Activated CD4-positive, alpha-beta T cell treated with anti-CD3 and anti-CD28 coated beads for 24 hours (primary cell): Measurements from ENCODE around the gene TIGD7.

Experiments used
- DNase-seq, 2 donors: peaks; one replicate each; pipeline ENCODE4 v3.0.0-alpha.2; 2020; ENCODE audit warnings: low read depth in 2 of 2

The TIGD7 gene

GRCh38 chr16:3305109-3306068 lies at the start of gene TIGD7, which contains the start of gene ZNF75A:
Gene TIGD7, minus strand, starts transcription at chr16:3305430. Its CDS starts 4,816 bp downstream, at chr16:3300614.
Gene ZNF75A, plus strand, starts transcription at chr16:3305497. Its CDS starts 2,932 bp downstream, at chr16:3308429.
- DNase-seq = peak; percentile 68 to 72

GRCh38 chr16:3349175-3349574 lies 43.9 kb upstream of the TIGD7 start:
- DNase-seq = no peak

DNA sequence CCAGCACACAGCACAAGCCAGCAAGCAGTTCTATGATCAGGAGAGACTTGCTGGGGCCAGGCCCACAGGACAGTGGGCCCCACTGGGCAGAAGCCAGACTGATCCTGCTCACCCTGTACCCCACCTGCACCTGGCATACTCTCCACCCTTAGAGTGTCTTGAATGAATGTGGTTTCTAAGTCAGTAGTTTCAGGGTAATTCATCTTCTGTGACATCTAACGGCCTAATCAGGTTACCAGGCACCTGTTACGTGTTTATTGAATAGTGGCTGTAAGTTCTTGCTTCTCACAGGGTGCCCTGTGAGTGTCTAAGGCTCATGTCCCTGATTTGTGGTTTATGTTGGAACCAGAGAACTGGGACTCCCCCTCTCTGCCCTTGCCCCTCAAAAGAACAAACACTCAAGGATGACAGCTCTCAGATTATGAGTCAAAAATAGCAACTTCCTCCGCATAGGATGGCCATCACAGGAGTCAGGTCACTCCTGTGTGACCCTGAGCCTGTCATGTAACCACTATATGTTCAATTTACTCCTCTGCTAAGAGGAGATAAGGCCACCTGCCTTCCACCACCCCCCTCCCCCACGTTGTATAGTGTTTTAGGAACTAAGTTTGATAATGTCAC lies 43.4 kb upstream of the TIGD7 start:
- no peak for DNase-seq

- DNase-seq = no peak
Measured at GRCh38 chr16:3347586-3347985, 42.4 kb upstream of the TIGD7 start.

GRCh38 chr16:3346041-3346440 lies 40.8 kb upstream of the TIGD7 start:
- DNase-seq = no peak

- DNase-seq = no peak
Measured at GRCh38 chr16:3328643-3329042, 23.4 kb upstream of the TIGD7 start.

- DNase-seq = no peak
Measured at GRCh38 chr16:3328104-3328503, 22.9 kb upstream of the TIGD7 start.

- DNase-seq = no peak
Measured at GRCh38 chr16:3327514-3327913, 22.3 kb upstream of the TIGD7 start.

DNA sequence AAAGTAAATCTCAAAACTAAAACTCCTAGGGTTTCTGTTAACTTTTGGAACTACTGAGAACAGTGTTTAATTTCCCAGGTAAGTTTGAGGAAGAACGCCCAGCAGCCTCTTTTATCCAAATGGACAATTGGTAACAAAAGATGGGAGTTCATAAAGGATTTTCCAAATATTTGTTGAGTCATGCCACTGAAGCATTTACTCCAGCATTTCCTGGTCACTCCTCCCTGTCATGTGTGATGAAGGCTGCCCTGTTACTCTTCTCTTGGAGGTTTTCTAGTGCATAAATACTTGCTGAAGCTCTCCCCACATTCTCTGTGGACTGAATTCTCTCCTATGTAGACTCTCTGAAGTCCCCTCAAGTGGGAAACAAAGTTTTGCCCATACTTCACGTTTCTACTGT lies 16.6 kb upstream of the TIGD7 start:
- no peak for DNase-seq

DNA sequence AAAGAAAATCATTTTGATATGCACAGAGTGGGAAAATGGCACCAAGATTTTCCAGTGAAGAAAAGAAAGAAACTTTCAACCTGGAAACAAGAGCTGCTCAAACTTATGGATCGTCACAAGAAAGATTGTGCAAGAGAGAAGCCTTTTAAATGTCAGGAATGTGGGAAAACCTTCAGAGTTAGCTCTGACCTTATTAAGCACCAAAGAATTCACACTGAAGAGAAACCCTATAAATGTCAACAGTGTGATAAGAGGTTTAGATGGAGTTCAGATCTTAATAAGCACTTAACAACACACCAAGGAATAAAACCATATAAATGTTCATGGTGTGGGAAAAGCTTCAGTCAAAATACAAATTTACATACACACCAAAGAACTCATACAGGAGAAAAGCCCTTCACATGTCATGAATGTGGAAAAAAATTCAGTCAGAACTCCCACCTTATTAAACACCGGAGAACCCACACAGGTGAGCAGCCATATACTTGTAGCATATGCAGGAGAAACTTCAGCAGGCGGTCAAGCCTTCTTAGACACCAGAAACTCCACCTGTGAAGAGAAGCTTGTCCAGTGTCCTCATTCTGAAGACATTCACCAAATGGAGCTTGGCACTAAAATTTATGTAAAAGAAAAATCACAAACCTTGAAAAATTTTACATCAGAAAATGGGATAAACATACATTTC lies 12.2 kb upstream of the TIGD7 start:
- DNase-seq = no peak

- no peak for DNase-seq
Measured at GRCh38 chr16:3311496-3311895, 6.3 kb upstream of the TIGD7 start.

- DNase-seq = no peak
Measured at GRCh38 chr16:3306078-3306477, 848 bp upstream of the TIGD7 start.

- DNase-seq = no peak
Measured at GRCh38 chr16:3304370-3304769, 860 bp downstream of the TIGD7 start.

- no peak for DNase-seq
Measured at GRCh38 chr16:3295783-3296182, 9.4 kb downstream of the TIGD7 start.

DNA sequence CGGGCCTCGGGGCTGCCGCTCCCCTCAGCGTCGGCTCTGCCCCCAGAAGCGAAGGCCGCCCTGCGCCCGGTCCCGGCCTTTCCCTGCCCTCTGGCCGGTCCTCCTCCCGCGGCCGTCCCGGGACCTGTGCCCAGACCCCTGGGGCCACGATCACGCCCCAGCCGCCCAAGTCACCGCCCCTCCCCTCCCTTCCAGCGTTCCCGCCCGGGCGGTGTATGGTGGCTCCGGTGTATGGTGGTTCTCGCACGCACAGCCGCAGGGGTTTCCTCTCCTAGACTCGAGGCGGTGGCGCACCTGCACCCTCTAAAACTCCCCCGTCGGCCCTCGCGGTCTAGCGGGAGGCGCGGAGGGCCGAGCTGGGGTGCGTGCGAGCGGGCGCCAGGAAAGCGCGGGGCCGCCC lies 10.0 kb downstream of the TIGD7 start:
- no peak for DNase-seq

DNA sequence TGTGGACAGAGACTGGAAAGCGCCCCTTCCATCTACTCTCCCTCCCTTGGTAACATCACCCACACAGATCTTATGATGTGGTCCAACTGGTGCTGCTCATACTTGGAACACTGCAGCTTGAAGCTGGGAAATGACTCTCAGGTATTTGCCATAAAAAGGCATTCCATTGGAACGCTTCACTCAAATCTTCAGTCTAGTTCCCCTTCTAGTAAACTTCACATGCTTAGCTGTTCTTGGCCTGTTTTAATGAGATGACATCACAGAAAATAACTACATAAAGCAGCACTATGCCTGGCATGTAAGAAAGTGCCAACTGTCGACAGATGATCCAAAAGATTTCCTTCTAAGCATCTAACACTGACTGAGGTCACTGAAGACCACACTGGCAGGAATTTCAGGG lies 12.6 kb downstream of the TIGD7 start:
- no peak for DNase-seq

GRCh38 chr16:3289998-3290673 lies 15.1 kb downstream of the TIGD7 start:
- DNase-seq = no peak

DNA sequence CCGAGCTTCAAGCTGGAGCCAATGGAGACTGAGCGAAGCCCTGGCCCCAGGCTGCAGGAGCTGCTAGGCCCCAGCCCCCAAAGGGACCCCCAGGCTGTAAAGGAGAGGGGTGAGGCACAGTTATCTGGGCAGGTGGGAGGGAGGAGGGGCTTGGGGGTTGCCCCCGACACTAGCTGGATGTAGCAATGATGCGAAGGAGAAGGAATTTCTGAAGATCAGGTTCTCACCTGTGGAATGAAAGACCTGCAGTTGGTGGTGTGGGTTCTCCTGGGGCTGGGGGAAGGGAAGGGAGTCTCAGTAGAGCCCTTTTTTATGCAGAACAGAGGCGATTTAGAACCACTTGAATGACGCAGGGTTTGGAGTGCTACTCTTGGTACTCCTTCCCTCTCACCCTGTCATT lies 20.1 kb downstream of the TIGD7 start:
- no peak for DNase-seq

GRCh38 chr16:3283543-3284447 lies 21.4 kb downstream of the TIGD7 start:
- DNase-seq = no peak

DNA sequence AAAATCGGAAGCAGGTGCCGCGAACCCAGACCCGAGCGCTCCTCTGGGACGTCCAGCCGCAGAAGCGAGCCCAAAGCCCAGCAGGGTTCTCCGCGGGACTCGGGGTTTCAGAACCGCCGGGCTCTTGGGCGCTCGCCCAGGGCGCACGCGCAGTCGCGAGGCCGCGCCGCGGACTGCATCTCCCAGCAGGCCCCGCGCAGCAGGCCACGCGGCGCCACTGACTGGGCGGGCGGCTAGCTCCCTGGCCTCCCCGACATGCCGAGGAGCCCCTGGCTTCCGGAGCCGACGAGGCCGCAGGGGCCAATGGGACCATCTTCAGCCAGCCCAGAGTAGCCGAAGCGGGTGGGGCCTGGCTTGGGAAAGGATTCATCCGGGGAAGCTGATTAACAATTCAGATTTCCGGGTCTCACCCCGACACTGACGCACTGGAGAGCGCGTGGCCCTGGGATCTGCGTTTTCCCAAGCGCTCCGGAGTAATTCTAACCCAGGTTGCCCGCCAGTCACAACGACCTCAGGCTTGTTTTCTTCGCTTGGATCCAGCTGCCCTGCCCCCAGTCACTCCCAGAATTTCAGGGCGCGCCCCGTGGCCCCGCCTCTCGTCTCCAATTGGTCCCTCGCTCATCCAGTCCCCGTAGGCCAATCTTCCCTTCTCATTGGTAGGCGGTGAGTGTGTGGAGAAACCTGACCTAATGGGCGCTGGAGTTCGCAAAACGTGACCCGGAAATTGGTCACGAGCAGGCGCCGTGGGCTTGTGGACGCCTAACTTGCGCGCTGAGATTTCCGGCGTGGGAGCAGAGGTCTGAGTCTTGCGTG lies 22.3 kb downstream of the TIGD7 start, which contains the start of gene ZNF263:
TSS of gene ZNF263 (plus strand) at position 762 of the 813 bp plus-strand sequence. CDS start 328 bp downstream, outside the sequence.
- peak; percentile 85 to 86 for DNase-seq
